Measurements from ENCODE around the gene MLIP. TPM values are rescaled to one million over a fixed set of nuclear protein-coding genes. Genes with fewer than 3 reads are reported as not detected.

MLIP gene
- total and polyA plus RNA-seq, 2 of the 8 experiments (the other 6 are each of a cell fraction or from before 2014, with no cell fraction given): not detected

- TF ChIP-seq KDM1A (IDR thresholded peaks at IDR 0.05; ENCODE audit: borderline replicate concordance, low read length) (no peak), TCF12 (IDR thresholded peaks at IDR 0.05; ENCODE audit: low read depth, low read length) (no peak), RNF2 (IDR thresholded peaks at IDR 0.05; ENCODE audit: borderline replicate concordance, low read depth, low read length, missing control alignments, poor library complexity, severe bottlenecking) (no peak), CEBPB (IDR thresholded peaks at IDR 0.05; ENCODE audit: low read depth, low read length) (no peak), TEAD4 (IDR thresholded peaks at IDR 0.05; ENCODE audit: low read depth, low read length) (no peak), MAX (IDR thresholded peaks at IDR 0.05) (no peak), POU5F1 (IDR thresholded peaks at IDR 0.05; ENCODE audit: low read depth, low read length) (no peak), CREB1 (IDR thresholded peaks at IDR 0.05) (no peak), BRCA1 (IDR thresholded peaks at IDR 0.05; ENCODE audit: low read depth, low read length) (no peak)
- H2AFZ ChIP-seq (ENCODE audit: low read length): peak overlapping the region; percentile 37; the same call in 1 of the 2 replicates
- no peak overlapping the region for H3K18ac ChIP-seq (ENCODE audit: extremely low read depth, low read length)
- H2AK5ac ChIP-seq (ENCODE audit: low read depth, low read length): no peak overlapping the region
- H4K91ac ChIP-seq (replicated peaks; ENCODE audit: insufficient read length, low read length): no peak overlapping the region
- POLR2A ChIA-PET (ENCODE audit: partially characterized antibody): no interaction called here
- H3K27me3 ChIP-seq (replicated peaks in 1 of 4; ENCODE audit: control insufficient read depth in 3 of 4, extremely low read depth in 1 of 4, insufficient read depth in 3 of 4, low read length in 3 of 4): no peaks in the 10 kb centered on the region
- H4K20me1 ChIP-seq (replicated peaks in 1 of 2; ENCODE audit: control insufficient read depth in 1 of 2, insufficient read depth in 2 of 2, low read length in 2 of 2): no peaks in the 10 kb centered on the region
- H3K56ac ChIP-seq (replicated peaks; ENCODE audit: insufficient read length, low read depth, low read length): no peak overlapping the region
- no peaks in the 10 kb centered on the region for H3K36me3 ChIP-seq (ENCODE audit: control insufficient read depth in 2 of 4, insufficient read depth in 4 of 4, low read length in 3 of 4)
- H2BK120ac ChIP-seq (replicated peaks; ENCODE audit: low read depth, low read length): no peak overlapping the region
- H3K4ac ChIP-seq (replicated peaks; ENCODE audit: insufficient read length, low read depth, low read length): no peak overlapping the region
- no peaks in the 10 kb centered on the region for H3K79me2 ChIP-seq (ENCODE audit: control insufficient read depth in 1 of 2, insufficient read depth in 2 of 2, low read length in 2 of 2)
- FAIRE-seq (no peak), DNase-seq (ENCODE audit: low read depth in 1 of 2, low spot score in 2 of 2) (no peak)
- no peak overlapping the region for H4K5ac ChIP-seq (ENCODE audit: insufficient read length, low read depth, low read length)
- H4K8ac ChIP-seq (ENCODE audit: extremely low read depth, insufficient read depth, low read length): no peak overlapping the region
- H3K9ac ChIP-seq (replicated peaks in 1 of 4; ENCODE audit: extremely low read depth in 1 of 4, low read depth in 3 of 4, low read length in 3 of 4): no peak overlapping the region
- CTCF ChIA-PET (ENCODE audit: partially characterized antibody): interaction anchor here (1.7 to 1.9 kb wide), 2 partner anchors 22 to 304 kb away, joined by 4 to 6 read pairs; no protein-coding TSS in a partner anchor
- 76% methylated on average over 2 of the region's 2 CpGs; no CpG with 5 or more reads in 1 of the 2 experiments for WGBS, 2 experiments (ENCODE audit: extremely low coverage in 1 of 2, insufficient coverage in 1 of 2, insufficient read length in 1 of 2, insufficient replicate concordance in 2 of 2, low coverage in 1 of 2, low lambda C conversion rate in 2 of 2, missing lambda C conversion rate in 1 of 2)
- H3K4me3 ChIP-seq (ENCODE audit: extremely low read depth in 1 of 4, insufficient read depth in 2 of 4, low read depth in 3 of 4, low read length in 4 of 4): no peak overlapping the region
- no peaks in the 10 kb centered on the region for H3K9me3 ChIP-seq (ENCODE audit: insufficient read depth in 2 of 2, low read depth in 1 of 2, low read length in 1 of 2)
- H2BK12ac ChIP-seq (ENCODE audit: low read depth, low read length): no peak overlapping the region
- H3K79me1 ChIP-seq (ENCODE audit: low read depth, low read length): no peaks in the 10 kb centered on the region
- H2BK5ac ChIP-seq (ENCODE audit: low read depth, low read length): no peak overlapping the region
- no peak overlapping the region for H2BK20ac ChIP-seq (ENCODE audit: low read length)
- no peaks in the 10 kb centered on the region for H3K4me1 ChIP-seq (replicated peaks in 1 of 4; ENCODE audit: control insufficient read depth in 3 of 4, insufficient read depth in 4 of 4, low read length in 3 of 4)
- H3K14ac ChIP-seq (ENCODE audit: insufficient read length): no peak overlapping the region
- no peak overlapping the region for H3K4me2 ChIP-seq (ENCODE audit: insufficient read depth in 1 of 2, low read depth in 2 of 2, low read length in 2 of 2)
- H2BK15ac ChIP-seq (ENCODE audit: low read length): no peak overlapping the region
- H3K23ac ChIP-seq (ENCODE audit: insufficient read length): no peak overlapping the region
- H3K23me2 ChIP-seq (ENCODE audit: low read depth, low read length): no peaks in the 10 kb centered on the region
- no peak overlapping the region for H3K27ac ChIP-seq (ENCODE audit: low read depth, low read length)
These were observed 179.9 kb downstream of the MLIP start for GRCh38 chr6:54291146-54291545.
